DOHH2 (cell line): ENCODE measurements around the gene CREB1.

Experiments
- H3F3A ChIP-seq: fragments of 200-600 bp; sonication (generic), shearing (Covaris generic); 2 replicates; pipeline ENCODE4 v1.6.0; 2016; ENCODE audit warnings: antibody characterized with exemption, mild to moderate bottlenecking; ENCODE audit not compliant: control insufficient read depth, insufficient read depth
- H3K27ac ChIP-seq: fragments of 200-600 bp; sonication (generic); 2 replicates; pipeline ENCODE4 v1.5.1; 2014; ENCODE audit warnings: low read depth, mild to moderate bottlenecking, low read length, moderate library complexity
- H3K27me3 ChIP-seq: fragments of 200-600 bp; sonication (generic); 2 replicates; pipeline ENCODE4 v1.6.1; 2014; ENCODE audit warnings: mild to moderate bottlenecking, low read length, mixed read lengths; ENCODE audit not compliant: control insufficient read depth
- H3K36me3 ChIP-seq: fragments of 200-600 bp; sonication (generic); 2 replicates; pipeline ENCODE4 v1.6.1; 2014; ENCODE audit warnings: mild to moderate bottlenecking, low read length, moderate library complexity, mixed read lengths; ENCODE audit not compliant: control insufficient read depth
- H3K4me1 ChIP-seq: fragments of 200-600 bp; sonication (generic); 2 replicates; pipeline ENCODE4 v1.6.1; 2014; ENCODE audit warnings: mild to moderate bottlenecking, low read length, mixed read lengths; ENCODE audit not compliant: control insufficient read depth
- H3K4me2 ChIP-seq: fragments of 200-600 bp; sonication (generic); 2 replicates; pipeline ENCODE4 v1.6.0; 2014; ENCODE audit warnings: mild to moderate bottlenecking, low read length, moderate library complexity
- H3K4me3 ChIP-seq: fragments of 200-600 bp; sonication (generic); 2 replicates; pipeline ENCODE4 v1.5.1; 2014; ENCODE audit warnings: mild to moderate bottlenecking, low read length, mixed read lengths
- H3K79me2 ChIP-seq: fragments of 200-600 bp; sonication (generic); 2 replicates; pipeline ENCODE4 v1.6.1; 2014; ENCODE audit warnings: mild to moderate bottlenecking, low read length, mixed read lengths; ENCODE audit not compliant: control insufficient read depth
- H3K9me2 ChIP-seq: fragments of 200-600 bp; sonication (generic); replicated peaks from 2 replicates; pipeline ENCODE4 v1.6.1; 2014; ENCODE audit warnings: mild to moderate bottlenecking, low read length, mixed read lengths; ENCODE audit not compliant: control insufficient read depth
- H3K9me3 ChIP-seq: fragments of 200-600 bp; sonication (generic); 2 replicates; pipeline ENCODE4 v1.6.1; 2014; ENCODE audit warnings: antibody characterized with exemption, low read length, mixed read lengths; ENCODE audit not compliant: control insufficient read depth, insufficient read depth
- H4K20me1 ChIP-seq: fragments of 200-600 bp; sonication (generic); 2 replicates; pipeline ENCODE4 v1.6.0; 2014; ENCODE audit warnings: low read depth, mild to moderate bottlenecking, antibody characterized with exemption, low read length, moderate library complexity; ENCODE audit not compliant: control insufficient read depth, insufficient read depth
- CTCF ChIP-seq: fragments of 200-600 bp; sonication (generic); IDR thresholded peaks from one replicate; pipeline ENCODE4 v1.5.1; 2014; ENCODE audit warnings: antibody characterized with exemption, mild to moderate bottlenecking, low read depth, low read length; ENCODE audit not compliant: poor library complexity, severe bottlenecking
- EZH2phosphoT487 ChIP-seq: fragments of 200-600 bp; sonication (generic); IDR thresholded peaks from 2 replicates; pipeline ENCODE4 v1.6.1; 2017; ENCODE audit warnings: borderline replicate concordance, mild to moderate bottlenecking, antibody characterized with exemption, low read length, moderate library complexity, mixed read lengths

The CREB1 gene

GRCh38 chr2:207484444-207485391, 45.0 kb upstream of the CREB1 start:
- H3K9me3 ChIP-seq = no peaks in the 10 kb centered on the region
- no peaks in the 10 kb centered on the region for H3K36me3 ChIP-seq
- no peaks in the 10 kb centered on the region for H4K20me1 ChIP-seq
- no peak for TF ChIP-seq CTCF
- no peak for TF ChIP-seq EZH2phosphoT487
- H3F3A ChIP-seq = no peaks in the 10 kb centered on the region
- H3K4me3 ChIP-seq = no peak overlapping the region
- peaks cover 5% of the 10 kb centered on the region for H3K4me1 ChIP-seq
- no peaks in the 10 kb centered on the region for H3K9me2 ChIP-seq
- H3K27ac ChIP-seq = no peak overlapping the region
- peaks cover 27% of the 10 kb centered on the region for H3K27me3 ChIP-seq
- H3K79me2 ChIP-seq = no peaks in the 10 kb centered on the region
- H3K4me2 ChIP-seq = no peak overlapping the region

DNA sequence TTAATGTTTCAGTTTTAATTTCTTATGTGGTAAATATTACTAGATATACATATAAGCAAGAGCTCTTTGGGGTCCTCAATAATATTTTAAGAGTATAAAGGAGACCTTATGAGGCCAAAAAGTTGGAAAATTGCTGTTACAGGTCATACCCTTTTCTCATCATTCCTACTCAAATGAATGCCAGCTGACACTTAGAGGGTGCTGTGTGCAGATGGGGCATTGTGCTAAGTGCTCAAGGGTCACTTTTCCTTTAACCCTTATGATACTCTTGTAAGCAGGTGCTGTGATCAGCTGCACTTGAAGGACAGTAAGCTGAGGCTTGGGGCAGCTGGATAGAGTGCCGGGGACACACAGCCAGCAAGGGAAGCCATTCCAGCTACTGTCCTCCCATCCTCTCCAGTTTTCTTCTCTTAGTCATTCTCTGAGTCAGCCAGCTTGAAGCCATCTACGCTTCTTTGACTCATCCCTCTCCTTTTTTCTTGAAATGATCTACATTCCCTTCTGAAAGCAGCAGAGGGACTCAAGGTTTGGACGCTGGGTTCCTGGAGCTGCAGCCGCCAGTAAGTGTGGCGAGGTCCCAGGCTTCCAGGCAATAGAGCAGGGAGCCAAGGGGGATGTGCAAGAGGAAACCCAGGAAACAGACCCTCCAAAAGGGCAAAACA, 42.0 kb upstream of the CREB1 start:
- H3K79me2 ChIP-seq = no peaks in the 10 kb centered on the region
- no peaks in the 10 kb centered on the region for H3K36me3 ChIP-seq
- no peaks in the 10 kb centered on the region for H3K9me3 ChIP-seq
- no peak overlapping the region for H3K4me2 ChIP-seq
- no peaks in the 10 kb centered on the region for H3F3A ChIP-seq
- H3K4me1 ChIP-seq = peaks cover 5% of the 10 kb centered on the region
- no peak overlapping the region for H3K27ac ChIP-seq
- TF ChIP-seq CTCF (no peak), EZH2phosphoT487 (no peak)
- H4K20me1 ChIP-seq = no peaks in the 10 kb centered on the region
- H3K27me3 ChIP-seq = peaks cover 13% of the 10 kb centered on the region
- H3K9me2 ChIP-seq = no peaks in the 10 kb centered on the region
- no peak overlapping the region for H3K4me3 ChIP-seq

GRCh38 chr2:207489251-207489650, 40.5 kb upstream of the CREB1 start:
- no peaks in the 10 kb centered on the region for H3K9me3 ChIP-seq

More at GRCh38 chr2:207489251-207489650, 40.5 kb upstream of the CREB1 start:
- no peaks in the 10 kb centered on the region for H3K9me2 ChIP-seq
- H3K4me2 ChIP-seq = no peak overlapping the region
- TF ChIP-seq EZH2phosphoT487 = no peak
- no peak for TF ChIP-seq CTCF
- H3K27me3 ChIP-seq = peaks cover 12% of the 10 kb centered on the region; the same call in 1 of the 2 replicates
- no peaks in the 10 kb centered on the region for H4K20me1 ChIP-seq
- H3K79me2 ChIP-seq = no peaks in the 10 kb centered on the region
- H3K4me1 ChIP-seq = peaks cover 5% of the 10 kb centered on the region
- H3F3A ChIP-seq = no peaks in the 10 kb centered on the region
- H3K27ac ChIP-seq = no peak overlapping the region
- H3K4me3 ChIP-seq = no peak overlapping the region
- H3K36me3 ChIP-seq = no peaks in the 10 kb centered on the region
